ENCODE measurements around the gene TECPR2. TPM values are rescaled to one million over a fixed set of nuclear protein-coding genes. Genes with fewer than 3 reads are reported as not detected.
A peak's percentile ranks its signal among the peaks of the same experiment; 100 is the strongest.

The TECPR2 gene
- total and polyA plus RNA-seq, 2 of the 13 experiments (the other 11 are each of a cell fraction or from before 2014, with no cell fraction given) = 3.5 to 5.7 TPM

DNA sequence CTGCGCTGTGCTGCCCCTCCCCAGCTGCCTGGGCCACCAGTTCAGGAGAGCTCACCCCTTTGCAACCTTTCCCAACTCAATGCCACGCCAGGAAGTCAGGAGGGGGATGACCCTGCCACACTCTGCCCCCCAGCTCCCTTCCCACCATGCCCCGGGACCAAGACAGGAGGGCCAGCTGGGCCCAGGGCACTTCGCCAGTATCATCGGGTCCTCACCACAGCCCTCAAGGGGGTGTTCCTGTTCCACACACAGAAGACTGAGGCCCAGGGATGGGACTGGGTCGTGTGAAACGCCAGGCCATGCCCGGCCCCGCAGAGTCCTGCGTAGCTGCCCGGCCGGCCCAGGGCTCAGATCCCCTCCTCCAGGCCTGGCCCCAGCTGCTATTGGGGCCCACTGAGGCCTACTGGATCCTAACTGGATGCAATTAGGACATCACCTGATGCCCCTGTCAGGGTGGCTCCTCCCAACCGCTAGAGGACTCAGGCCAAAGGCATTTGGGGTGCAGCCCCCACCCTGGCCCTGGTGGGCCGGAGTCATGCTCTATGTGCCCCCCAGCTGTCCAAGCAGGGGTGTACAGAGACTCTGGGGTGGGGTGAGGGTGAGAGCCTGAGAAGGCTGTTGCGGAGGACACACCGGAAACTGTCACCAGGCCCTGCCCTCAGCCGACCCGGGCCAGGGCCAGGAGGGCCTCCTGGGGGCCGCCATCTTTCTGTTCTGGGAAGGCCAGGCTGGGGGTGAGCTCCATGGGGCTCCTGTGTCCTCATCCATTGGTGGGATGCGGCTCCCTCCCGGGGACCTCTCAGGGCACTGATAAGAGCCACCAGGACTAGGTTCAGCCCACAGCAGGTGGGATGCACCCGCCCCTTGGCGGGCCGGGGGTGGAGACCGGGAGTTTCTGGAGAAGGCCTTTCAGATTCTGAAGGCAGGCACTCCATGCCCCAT lies 176.1 kb downstream of the TECPR2 start (continued):
- TF ChIP-seq ZKSCAN1 (IDR thresholded peaks at IDR 0.05; ENCODE audit: low read length) (no peak), ZUFSP (CRISPR knock-in tag; IDR thresholded peaks at IDR 0.05; ENCODE audit: borderline replicate concordance) (no peak), SMAD9 (CRISPR knock-in tag; IDR thresholded peaks at IDR 0.05) (no peak)
- TF ChIP-seq, protein P1, sequence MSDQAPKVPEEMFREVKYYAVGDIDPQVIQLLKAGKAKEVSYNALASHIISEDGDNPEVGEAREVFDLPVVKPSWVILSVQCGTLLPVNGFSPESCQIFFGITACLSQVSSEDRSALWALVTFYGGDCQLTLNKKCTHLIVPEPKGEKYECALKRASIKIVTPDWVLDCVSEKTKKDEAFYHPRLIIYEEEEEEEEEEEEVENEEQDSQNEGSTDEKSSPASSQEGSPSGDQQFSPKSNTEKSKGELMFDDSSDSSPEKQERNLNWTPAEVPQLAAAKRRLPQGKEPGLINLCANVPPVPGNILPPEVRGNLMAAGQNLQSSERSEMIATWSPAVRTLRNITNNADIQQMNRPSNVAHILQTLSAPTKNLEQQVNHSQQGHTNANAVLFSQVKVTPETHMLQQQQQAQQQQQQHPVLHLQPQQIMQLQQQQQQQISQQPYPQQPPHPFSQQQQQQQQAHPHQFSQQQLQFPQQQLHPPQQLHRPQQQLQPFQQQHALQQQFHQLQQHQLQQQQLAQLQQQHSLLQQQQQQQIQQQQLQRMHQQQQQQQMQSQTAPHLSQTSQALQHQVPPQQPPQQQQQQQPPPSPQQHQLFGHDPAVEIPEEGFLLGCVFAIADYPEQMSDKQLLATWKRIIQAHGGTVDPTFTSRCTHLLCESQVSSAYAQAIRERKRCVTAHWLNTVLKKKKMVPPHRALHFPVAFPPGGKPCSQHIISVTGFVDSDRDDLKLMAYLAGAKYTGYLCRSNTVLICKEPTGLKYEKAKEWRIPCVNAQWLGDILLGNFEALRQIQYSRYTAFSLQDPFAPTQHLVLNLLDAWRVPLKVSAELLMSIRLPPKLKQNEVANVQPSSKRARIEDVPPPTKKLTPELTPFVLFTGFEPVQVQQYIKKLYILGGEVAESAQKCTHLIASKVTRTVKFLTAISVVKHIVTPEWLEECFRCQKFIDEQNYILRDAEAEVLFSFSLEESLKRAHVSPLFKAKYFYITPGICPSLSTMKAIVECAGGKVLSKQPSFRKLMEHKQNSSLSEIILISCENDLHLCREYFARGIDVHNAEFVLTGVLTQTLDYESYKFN (CRISPR knock-in tag; conservative IDR thresholded peaks at IDR 0.05) = peak; percentile 52
